Vagina (tissue), 2 donors: ENCODE measurements around the gene MMP26.

Experiments
- CTCF ChIP-seq, 3 experiments: fragments of 450-650 bp in 2 of 3; fragments of 200-600 bp in 1 of 3; sonication (generic) in 1 of 3; IDR thresholded peaks; one replicate each; pipeline ENCODE4 v1.5.1; 2017 to 2019; ENCODE audit warnings: antibody characterized with exemption in 3 of 3, mild to moderate bottlenecking in 2 of 3, moderate library complexity in 2 of 3
- POLR2A ChIP-seq, 2 donors: fragments of 450-650 bp; IDR thresholded peaks; one replicate each; pipeline ENCODE4 v1.6.1; 2017; ENCODE audit warnings: antibody characterized with exemption in 2 of 2, mild to moderate bottlenecking in 2 of 2, moderate library complexity in 2 of 2
- POLR2AphosphoS5 ChIP-seq, 2 donors: sonication (generic); formaldehyde crosslinking; IDR thresholded peaks; one replicate each; pipeline ENCODE4 v1.9.0; 2017; ENCODE audit warnings: antibody characterized with exemption in 2 of 2, mild to moderate bottlenecking in 2 of 2, low read depth in 1 of 2; ENCODE audit not compliant: insufficient read depth in 1 of 2

GRCh38 chr11:4714300-4714699 is 9.7 kb downstream of the MMP26 start:
- TF ChIP-seq CTCF (IDR thresholded peaks at IDR 0.05) (no peak), POLR2A (IDR thresholded peaks at IDR 0.05) (no peak), POLR2AphosphoS5 (IDR thresholded peaks at IDR 0.05; ENCODE audit: insufficient read depth in 1 of 2, low read depth in 1 of 2) (no peak)
